SU-DHL-6 (cell line): ENCODE measurements around the gene IFNL3.

Experiments
- H2AFZ ChIP-seq: fragments of 200-600 bp; sonication (generic); 2 replicates; pipeline ENCODE4 v1.6.1; 2014; ENCODE audit warnings: low read depth, mild to moderate bottlenecking, moderate library complexity, mixed read lengths, antibody characterized with exemption, low read length; ENCODE audit not compliant: severe bottlenecking
- H3F3A ChIP-seq: fragments of 200-600 bp; shearing (Covaris generic); 2 replicates; pipeline ENCODE4 v1.6.0; 2016; ENCODE audit warnings: antibody characterized with exemption, mild to moderate bottlenecking; ENCODE audit not compliant: insufficient read depth
- H3K27ac ChIP-seq: fragments of 200-600 bp; sonication (generic); 2 replicates; pipeline ENCODE4 v1.5.1; 2016; ENCODE audit warnings: low read depth, mild to moderate bottlenecking, low read length, moderate library complexity, mixed read lengths
- H3K27me3 ChIP-seq: fragments of 200-600 bp; sonication (generic), shearing (Covaris generic); 2 replicates; pipeline ENCODE4 v1.6.0; 2014; ENCODE audit warnings: mild to moderate bottlenecking, low read length
- H3K36me3 ChIP-seq: fragments of 200-600 bp; sonication (generic); 2 replicates; pipeline ENCODE4 v1.6.1; 2014; ENCODE audit warnings: mild to moderate bottlenecking, low read length, mixed read lengths
- H3K4me2 ChIP-seq: fragments of 300-600, 200-600 bp; shearing (Covaris generic), sonication (generic); 2 replicates; pipeline ENCODE4 v1.6.0; 2014; ENCODE audit warnings: low read length, low read depth, mild to moderate bottlenecking; ENCODE audit not compliant: poor library complexity, severe bottlenecking
- H3K4me3 ChIP-seq: fragments of 200-600 bp; sonication (generic); 2 replicates; pipeline ENCODE4 v1.5.1; 2014; ENCODE audit warnings: antibody characterized with exemption, low read length, mild to moderate bottlenecking, mixed read lengths; ENCODE audit not compliant: insufficient read depth, poor library complexity, severe bottlenecking
- H3K79me2 ChIP-seq: fragments of 200-600 bp; sonication (generic); 2 replicates; pipeline ENCODE4 v1.6.1; 2014; ENCODE audit warnings: mild to moderate bottlenecking, low read length, moderate library complexity; ENCODE audit not compliant: insufficient read depth
- H3K9ac ChIP-seq: fragments of 200-600 bp; sonication (generic); 2 replicates; pipeline ENCODE4 v1.7.0; 2014; ENCODE audit warnings: mild to moderate bottlenecking, low read length
- H3K9me2 ChIP-seq: fragments of 200-600 bp; sonication (generic); replicated peaks from 2 replicates; pipeline ENCODE4 v1.6.1; 2014; ENCODE audit warnings: low read length; ENCODE audit not compliant: insufficient read depth
- H3K9me3 ChIP-seq: fragments of 200-600 bp; sonication (generic); 2 replicates; pipeline ENCODE4 v1.6.1; 2014; ENCODE audit warnings: low read length, mixed read lengths; ENCODE audit not compliant: insufficient read depth
- H4K20me1 ChIP-seq: fragments of 200-600 bp; sonication (generic); 2 replicates; pipeline ENCODE4 v1.6.1; 2014; ENCODE audit warnings: low read depth, mild to moderate bottlenecking, antibody characterized with exemption, low read length, moderate library complexity, mixed read lengths
- CTCF ChIP-seq: fragments of 200-600 bp; sonication (generic); IDR thresholded peaks from one replicate; pipeline ENCODE4 v1.5.1; 2017; ENCODE audit warnings: antibody characterized with exemption, mild to moderate bottlenecking, low read length, moderate library complexity; ENCODE audit not compliant: insufficient read depth, poor library complexity, severe bottlenecking
- EZH2phosphoT487 ChIP-seq: fragments of 200-600 bp; sonication (generic), shearing (Covaris generic); conservative IDR thresholded peaks from 2 replicates; pipeline ENCODE4 v1.6.1; 2018; ENCODE audit warnings: mild to moderate bottlenecking, antibody characterized with exemption, low read length, moderate library complexity, mixed read lengths

Gene IFNL3

DNA sequence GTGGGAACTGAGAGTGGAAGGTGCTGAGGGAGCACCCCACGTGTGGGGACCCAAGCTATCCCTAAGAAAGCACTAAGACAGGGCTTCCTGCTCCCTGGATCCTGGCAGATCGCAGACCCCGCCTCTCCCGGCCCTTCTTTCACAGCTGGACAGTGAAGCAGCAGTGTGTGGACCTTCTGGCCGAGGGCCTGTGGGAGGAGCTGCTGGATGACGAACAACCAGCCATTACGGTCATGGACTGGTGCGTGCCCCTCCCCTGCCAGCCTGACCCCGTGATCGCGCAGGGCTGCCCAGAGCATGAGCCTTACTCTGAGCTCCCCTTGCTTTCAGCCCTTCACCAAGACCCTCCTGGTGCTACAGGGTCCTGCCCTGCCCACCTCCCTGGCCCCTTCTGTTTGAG, 45.8 kb downstream of the IFNL3 start:
- no peak overlapping the region for H2AFZ ChIP-seq
- no peaks in the 10 kb centered on the region for H3K79me2 ChIP-seq
- no peak overlapping the region for H3K27ac ChIP-seq
- H3K27me3 ChIP-seq: no peaks in the 10 kb centered on the region
- TF ChIP-seq CTCF (no peak), EZH2phosphoT487 (no peak)
- H3K4me3 ChIP-seq: no peak overlapping the region
- no peaks in the 10 kb centered on the region for H3F3A ChIP-seq
- H3K4me2 ChIP-seq: no peak overlapping the region
- H3K9me3 ChIP-seq: no peaks in the 10 kb centered on the region
- no peaks in the 10 kb centered on the region for H3K9me2 ChIP-seq
- H3K36me3 ChIP-seq: no peaks in the 10 kb centered on the region
- no peaks in the 10 kb centered on the region for H4K20me1 ChIP-seq
- no peak overlapping the region for H3K9ac ChIP-seq

- Histone ChIP-seq H3F3A (no peaks in the 10 kb centered on the region), H3K36me3 (no peaks in the 10 kb centered on the region), H3K4me3 (no peak overlapping the region), H3K79me2 (no peaks in the 10 kb centered on the region), H3K27me3 (no peaks in the 10 kb centered on the region), H3K9me2 (no peaks in the 10 kb centered on the region), H3K4me2 (no peak overlapping the region), H3K9ac (no peak overlapping the region), H4K20me1 (no peaks in the 10 kb centered on the region), H2AFZ (no peak overlapping the region), H3K27ac (no peak overlapping the region), H3K9me3 (no peaks in the 10 kb centered on the region)
- TF ChIP-seq CTCF (no peak), EZH2phosphoT487 (no peak)
Observed at GRCh38 chr19:39197808-39198207, 47.0 kb downstream of the IFNL3 start.

- H3K9me3 ChIP-seq: no peaks in the 10 kb centered on the region
- no peak within 1 kb of the TSS for H3K27ac ChIP-seq
- H4K20me1 ChIP-seq: no peaks in the 10 kb centered on the region
- no peak within 1 kb of the TSS for H2AFZ ChIP-seq
- no peak within 1 kb of the TSS for H3K4me3 ChIP-seq
- H3F3A ChIP-seq: no peaks in the 10 kb centered on the region
- TF ChIP-seq EZH2phosphoT487 (no peak), CTCF (no peak)
- no peaks in the 10 kb centered on the region for H3K27me3 ChIP-seq
- H3K9ac ChIP-seq: no peak within 1 kb of the TSS
- H3K4me2 ChIP-seq: no peak within 1 kb of the TSS
- H3K9me2 ChIP-seq: no peaks in the 10 kb centered on the region
- no peaks in the 10 kb centered on the region for H3K36me3 ChIP-seq
- no peaks in the 10 kb centered on the region for H3K79me2 ChIP-seq
Observed at GRCh38 chr19:39196860-39197562, 47.8 kb downstream of the IFNL3 start, which contains the start of gene NCCRP1. Gene NCCRP1 (plus strand): TSS chr19:39196964. CDS start chr19:39196983, 19 bp downstream.
